Measurements from ENCODE around the gene ZGPAT.

ZGPAT gene

GRCh38 chr20:63678667-63679465 lies 29.0 kb upstream of the ZGPAT start:
- no peak for DNase-seq

GRCh38 chr20:63679799-63680305 lies 28.0 kb upstream of the ZGPAT start:
- DNase-seq: no peak

- no peak for DNase-seq
These were observed 27.4 kb upstream of the ZGPAT start for GRCh38 chr20:63680427-63680826.

- DNase-seq: no peak
These were observed 26.8 kb upstream of the ZGPAT start for GRCh38 chr20:63680857-63681608.

- no peak for DNase-seq
These were observed 26.2 kb upstream of the ZGPAT start for GRCh38 chr20:63681609-63682142.

GRCh38 chr20:63682384-63683139 lies 25.3 kb upstream of the ZGPAT start:
- DNase-seq: no peak

- DNase-seq: no peak
These were observed 22.4 kb upstream of the ZGPAT start for GRCh38 chr20:63685269-63686026.

- DNase-seq: no peak
These were observed 21.7 kb upstream of the ZGPAT start for GRCh38 chr20:63686094-63686491.

- peak; percentile 70 for DNase-seq
These were observed 21.1 kb upstream of the ZGPAT start for GRCh38 chr20:63686492-63687321.

- no peak for DNase-seq
These were observed 20.2 kb upstream of the ZGPAT start for GRCh38 chr20:63687419-63688178.

GRCh38 chr20:63688228-63689045 lies 19.4 kb upstream of the ZGPAT start:
- no peak for DNase-seq

- no peak for DNase-seq
These were observed 18.5 kb upstream of the ZGPAT start for GRCh38 chr20:63689046-63690002.

GRCh38 chr20:63690003-63690897 lies 17.6 kb upstream of the ZGPAT start:
- DNase-seq: no peak

- no peak for DNase-seq
These were observed 16.7 kb upstream of the ZGPAT start for GRCh38 chr20:63690898-63691710.

GRCh38 chr20:63691711-63692435 lies 16.0 kb upstream of the ZGPAT start:
- DNase-seq: no peak
